ENCODE measurements around the gene TM2D3. TPM values are rescaled to one million over a fixed set of nuclear protein-coding genes. Genes with fewer than 3 reads are reported as not detected.

The TM2D3 gene
- total and polyA plus RNA-seq, 10 of the 15 experiments (the other 5 are each of a cell fraction or from before 2014, with no cell fraction given): 28.3 to 84.5 (median 45.0) TPM

GRCh38 chr15:101599091-101599490 is 53.1 kb downstream of the TM2D3 start:
- ChIA-PET SMC1A (ENCODE audit: uncharacterized antibody, unreplicated experiment) (no interaction called here), CTCF (interaction anchor here (1.0 kb wide), 2 partner anchors 9 to 43 kb away, joined by 3 to 4 read pairs; no protein-coding TSS in a partner anchor), POLR2A (no interaction called here), RAD21 (ENCODE audit: unreplicated experiment) (no interaction called here)
- intact Hi-C loops (cut with micrococcal nuclease; ENCODE audit: unreplicated experiment) (no loop called here), in situ Hi-C loops (cut with MboI) (no loop called here)
- WGBS (ENCODE audit: insufficient coverage, insufficient replicate concordance, low lambda C conversion rate, missing lambda C conversion rate): 51% methylated on average over 3 of the region's 3 CpGs
- no peak for DNase-seq (ENCODE audit: low read depth, low spot score)
- no TSS peak for BruUV-seq (replicated peaks)
- TF ChIP-seq TCF7 (IDR thresholded peaks at IDR 0.05; ENCODE audit: borderline replicate concordance): no peak
- TF ChIP-seq IKZF1 (conservative IDR thresholded peaks at IDR 0.05): no peak
- no peak for TF ChIP-seq JUND (IDR thresholded peaks at IDR 0.05; ENCODE audit: low read depth, low read length)
- TF ChIP-seq CREB1 (IDR thresholded peaks at IDR 0.05; ENCODE audit: low read depth): no peak
- TF ChIP-seq CHD1 (IDR thresholded peaks at IDR 0.05; ENCODE audit: low read depth, low read length): no peak
- TF ChIP-seq, protein P1, sequence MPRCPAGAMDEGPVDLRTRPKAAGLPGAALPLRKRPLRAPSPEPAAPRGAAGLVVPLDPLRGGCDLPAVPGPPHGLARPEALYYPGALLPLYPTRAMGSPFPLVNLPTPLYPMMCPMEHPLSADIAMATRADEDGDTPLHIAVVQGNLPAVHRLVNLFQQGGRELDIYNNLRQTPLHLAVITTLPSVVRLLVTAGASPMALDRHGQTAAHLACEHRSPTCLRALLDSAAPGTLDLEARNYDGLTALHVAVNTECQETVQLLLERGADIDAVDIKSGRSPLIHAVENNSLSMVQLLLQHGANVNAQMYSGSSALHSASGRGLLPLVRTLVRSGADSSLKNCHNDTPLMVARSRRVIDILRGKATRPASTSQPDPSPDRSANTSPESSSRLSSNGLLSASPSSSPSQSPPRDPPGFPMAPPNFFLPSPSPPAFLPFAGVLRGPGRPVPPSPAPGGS (IDR thresholded peaks at IDR 0.05; ENCODE audit: borderline replicate concordance, insufficient read depth, low read depth, low read length, poor library complexity, severe bottlenecking): no peak
- TF ChIP-seq SUZ12 (IDR thresholded peaks at IDR 0.05; ENCODE audit: unreplicated experiment): no peak
- no peak for TF ChIP-seq SP1 (IDR thresholded peaks at IDR 0.05; ENCODE audit: low read depth, low read length)
- TF ChIP-seq CTCF (IDR thresholded peaks at IDR 0.05 in 2 of 3, conservative IDR thresholded peaks at IDR 0.05 in 1 of 3; ENCODE audit: control insufficient read depth in 2 of 3, extremely low read depth in 1 of 3, insufficient read depth in 1 of 3, low read depth in 3 of 3, low read length in 3 of 3): no peak
- TF ChIP-seq USF1 (IDR thresholded peaks at IDR 0.05; ENCODE audit: borderline replicate concordance, extremely low read length, insufficient read depth, low read depth, low read length): no peak
- no peak for TF ChIP-seq ZBTB33 (IDR thresholded peaks at IDR 0.05)
- no peak for TF ChIP-seq NFXL1 (IDR thresholded peaks at IDR 0.05; ENCODE audit: borderline replicate concordance)
- Histone ChIP-seq H3K27ac (ENCODE audit: control insufficient read depth, insufficient read depth) (no peak overlapping the region), H2AFZ (ENCODE audit: control insufficient read depth, low read depth, low read length) (no peak overlapping the region), H3K27me3 (replicated peaks in 1 of 2; ENCODE audit: control insufficient read depth in 2 of 2, insufficient read depth in 2 of 2, low read length in 1 of 2) (no peaks in the 10 kb centered on the region; a peak in 1 of 4 replicates), H3K9ac (ENCODE audit: control insufficient read depth, insufficient read depth, low read length) (no peak overlapping the region), H3K4me2 (ENCODE audit: control insufficient read depth, insufficient read depth) (no peak overlapping the region), H3K36me3 (ENCODE audit: control insufficient read depth in 2 of 2, insufficient read depth in 2 of 2, low read length in 1 of 2) (no peaks in the 10 kb centered on the region), H3K4me3 (no peak overlapping the region), H4K20me1 (ENCODE audit: control insufficient read depth, insufficient read depth) (no peaks in the 10 kb centered on the region), H3K9me3 (replicated peaks; ENCODE audit: control insufficient read depth, insufficient read depth, low read length) (no peaks in the 10 kb centered on the region), H3K79me2 (ENCODE audit: control insufficient read depth, insufficient read depth, low read length) (no peaks in the 10 kb centered on the region), H3K4me1 (ENCODE audit: control insufficient read depth, insufficient read depth, low read length) (no peaks in the 10 kb centered on the region)
- no peak for FAIRE-seq
- no peak for ATAC-seq
